Left lung (tissue), 10 donors: ENCODE data around the gene P2RX3. TPM values are rescaled to one million over a fixed set of nuclear protein-coding genes. Genes with fewer than 3 reads are reported as not detected.
"Not testable (repeated sequence)": the region's sequence is repeated elsewhere in the genome, so short reads cannot be mapped to it uniquely, and the experiment has no call there.

ENCODE experiments used
- ATAC-seq: fragments of 200-7000 bp; cut with Tn5 transposase; one replicate; pipeline ENCODE4 v1.9.1; 2020; ENCODE audit warnings: moderate library complexity
- DNase-seq, 4 donors: peaks; one replicate each; pipeline ENCODE4 v3.0.0-alpha.2; 2013 to 2020
- H3K27ac ChIP-seq, 2 donors: fragments of 200-600 bp; sonication (generic) in 1 of 2; one replicate each; pipeline versions ENCODE4 v1.5.0 to v1.8.0; 2020 to 2021
- H3K27me3 ChIP-seq, 2 donors: fragments of 200-600 bp; sonication (generic) in 1 of 2; one replicate each; pipeline versions ENCODE4 v1.5.0 to v1.8.0; 2020 to 2021
- H3K36me3 ChIP-seq, 2 donors: fragments of 200-600 bp; sonication (generic) in 1 of 2; one replicate each; pipeline versions ENCODE4 v1.5.0 to v1.8.0; 2020 to 2021
- H3K4me1 ChIP-seq, 2 donors: fragments of 200-600 bp; one replicate each; pipeline ENCODE4 v1.8.0; 2021
- H3K4me3 ChIP-seq, 2 donors: fragments of 200-600 bp; sonication (generic) in 1 of 2; one replicate each; pipeline versions ENCODE4 v1.5.0 to v1.8.0; 2020 to 2021; ENCODE audit warnings: mild to moderate bottlenecking in 1 of 2
- H3K9me3 ChIP-seq, 2 donors: fragments of 200-600 bp; sonication (generic) in 1 of 2; one replicate each; pipeline versions ENCODE4 v1.5.0 to v1.8.0; 2020 to 2021
- intact Hi-C, 2 donors: fragments of 100-400 bp; cut with DNase I; formaldehyde crosslinking; loops; one replicate each; pipeline versions ENCODE4 v1.11.2 to v1.14.2; 2022
- polyA plus RNA-seq, 6 donors: library from polyadenylated mRNA; unstranded; fragments of 120-200 nt; gene quantifications; one replicate each; pipeline ENCODE4 v1.2.1, GENCODE V29; 2013; ENCODE audit not compliant: insufficient read length in 6 of 6
- total RNA-seq, 2 donors: library from RNA; stranded (reverse); fragmentation: NEBNext Ultra II Directional; extraction: Animal tissue kit (Norgen Biotek cat#: 25700); gene quantifications; one replicate each; pipeline ENCODE4 v1.2.1, GENCODE V29; 2021
- TF ChIP-seq, protein P1 (sequence below), 2 donors: fragments of 200-600 bp; sonication (generic) in 1 of 2; IDR thresholded peaks; one replicate each; pipeline versions ENCODE4 v1.5.0 to v1.8.0; 2021; ENCODE audit warnings: antibody characterized with exemption in 2 of 2
- donor health status: DM: no; HTN: yes; CAD: no.
- donor health status: DM: no; HTN: no; CAD: no.

The P2RX3 gene
- total and polyA plus RNA-seq, 8 donors: 0.17 to 0.58 (median 0.28) TPM; not detected in 2

- Histone ChIP-seq H3K27me3 (no peaks in the 10 kb centered on the region), H3K4me1 (peaks cover 9 to 25% of the 10 kb centered on the region in 2 donors), H3K27ac (no peak overlapping the region), H3K9me3 (no peaks in the 10 kb centered on the region), H3K36me3 (peaks cover 0 to 61% of the 10 kb centered on the region in 2 donors), H3K4me3 (no peak overlapping the region)
- TF ChIP-seq, protein P1, sequence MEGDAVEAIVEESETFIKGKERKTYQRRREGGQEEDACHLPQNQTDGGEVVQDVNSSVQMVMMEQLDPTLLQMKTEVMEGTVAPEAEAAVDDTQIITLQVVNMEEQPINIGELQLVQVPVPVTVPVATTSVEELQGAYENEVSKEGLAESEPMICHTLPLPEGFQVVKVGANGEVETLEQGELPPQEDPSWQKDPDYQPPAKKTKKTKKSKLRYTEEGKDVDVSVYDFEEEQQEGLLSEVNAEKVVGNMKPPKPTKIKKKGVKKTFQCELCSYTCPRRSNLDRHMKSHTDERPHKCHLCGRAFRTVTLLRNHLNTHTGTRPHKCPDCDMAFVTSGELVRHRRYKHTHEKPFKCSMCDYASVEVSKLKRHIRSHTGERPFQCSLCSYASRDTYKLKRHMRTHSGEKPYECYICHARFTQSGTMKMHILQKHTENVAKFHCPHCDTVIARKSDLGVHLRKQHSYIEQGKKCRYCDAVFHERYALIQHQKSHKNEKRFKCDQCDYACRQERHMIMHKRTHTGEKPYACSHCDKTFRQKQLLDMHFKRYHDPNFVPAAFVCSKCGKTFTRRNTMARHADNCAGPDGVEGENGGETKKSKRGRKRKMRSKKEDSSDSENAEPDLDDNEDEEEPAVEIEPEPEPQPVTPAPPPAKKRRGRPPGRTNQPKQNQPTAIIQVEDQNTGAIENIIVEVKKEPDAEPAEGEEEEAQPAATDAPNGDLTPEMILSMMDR (IDR thresholded peaks at IDR 0.05): no peak
- no peak for DNase-seq
- intact Hi-C loops: no loop called here
- ATAC-seq: no peak
Observed at GRCh38 chr11:57332694-57333440, 5.3 kb upstream of the P2RX3 start.

DNA sequence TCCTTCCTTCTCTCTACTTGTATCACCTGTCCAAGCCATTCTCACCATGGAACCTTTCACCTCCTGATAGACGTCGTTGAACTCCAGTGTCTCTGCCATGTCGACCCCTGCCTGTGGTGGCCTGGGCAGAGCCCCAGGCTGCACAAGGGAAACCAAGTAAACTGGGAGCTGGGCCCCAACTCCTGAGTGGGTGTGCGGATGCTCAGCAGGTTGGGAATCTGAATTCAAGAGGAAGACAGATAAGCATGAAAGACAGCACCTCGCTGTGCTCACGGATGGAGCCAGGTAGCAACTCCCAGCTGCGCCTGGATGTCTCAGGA is 3.2 kb upstream of the P2RX3 start:
- Histone ChIP-seq H3K4me1 (peaks cover 9 to 25% of the 10 kb centered on the region in 2 donors), H3K27ac (peak overlapping the region; percentile 76 to 84), H3K27me3 (no peaks in the 10 kb centered on the region), H3K36me3 (peaks cover 0 to 39% of the 10 kb centered on the region in 2 donors), H3K9me3 (no peaks in the 10 kb centered on the region), H3K4me3 (peak overlapping the region; percentile 64 to 76)
- intact Hi-C loops: no loop called here
- TF ChIP-seq, protein P1 (IDR thresholded peaks at IDR 0.05): no peak
- DNase-seq: no peak
- ATAC-seq: no peak

DNA sequence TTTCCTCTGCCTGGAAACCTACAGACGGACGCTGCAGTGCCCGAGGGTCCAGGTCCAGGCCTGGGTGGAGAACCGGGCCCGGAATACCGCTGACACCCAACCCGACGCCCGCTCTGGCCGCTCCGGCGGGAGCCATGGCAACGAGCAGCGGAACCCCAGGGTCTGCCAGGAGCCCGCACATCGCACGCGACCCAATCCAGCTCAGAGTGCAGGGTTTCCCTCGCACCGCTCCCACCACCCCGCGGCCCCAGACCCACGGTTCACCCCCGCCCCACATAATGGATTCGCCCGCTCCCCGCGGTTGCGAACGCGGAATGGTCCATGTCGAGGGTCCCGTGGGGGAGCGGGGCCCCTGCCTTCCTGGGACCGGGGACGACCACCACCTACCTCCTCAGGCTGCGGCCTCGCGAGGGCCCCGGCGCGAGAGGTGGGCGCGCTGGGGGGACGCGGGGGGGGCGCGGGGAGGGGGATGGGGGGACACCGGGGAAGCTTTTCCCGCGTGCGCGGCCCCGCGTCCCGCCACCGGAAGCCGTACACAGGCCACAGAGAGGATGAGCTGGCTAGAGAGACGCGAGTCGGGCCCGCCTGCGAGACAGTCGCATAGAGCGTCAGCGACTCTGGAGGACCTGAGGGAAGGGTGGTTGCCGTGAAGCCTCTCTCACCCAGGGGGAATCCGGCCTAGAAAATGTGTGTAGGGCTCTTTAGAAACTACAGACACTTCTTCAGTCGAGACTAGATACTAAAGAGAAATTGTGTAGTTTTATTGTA is 2.6 kb upstream of the P2RX3 start, which contains the start of gene SSRP1:
Gene SSRP1, minus strand, starts transcription at position 550 of the 768 bp plus-strand sequence. CDS start 771 bp downstream, outside the sequence.
- intact Hi-C loops: no loop called here
- Histone ChIP-seq H3K27me3 (no peaks in the 10 kb centered on the region), H3K36me3 (peaks cover 0 to 34% of the 10 kb centered on the region in 2 donors), H3K4me1 (peaks cover 9 to 25% of the 10 kb centered on the region in 2 donors), H3K4me3 (peak within 1 kb of the TSS; percentile 64 to 76), H3K9me3 (no peaks in the 10 kb centered on the region), H3K27ac (peak within 1 kb of the TSS; percentile 76 to 84)
- DNase-seq: peak; percentile 77 to 97 (median 91)
- TF ChIP-seq, protein P1 (IDR thresholded peaks at IDR 0.05): no peak
- ATAC-seq: peak; percentile 99

GRCh38 chr11:57336111-57336666 is 2.0 kb upstream of the P2RX3 start:
- DNase-seq (peak in 1 of 4 donors; percentile 29), ATAC-seq (no peak)
- H3K27me3 ChIP-seq: no peaks in the 10 kb centered on the region
- peak overlapping the region; percentile 76 to 84 for H3K27ac ChIP-seq
- peaks cover 0 to 27% of the 10 kb centered on the region in 2 donors for H3K36me3 ChIP-seq
- TF ChIP-seq, protein P1 (IDR thresholded peaks at IDR 0.05): no peak
- no peaks in the 10 kb centered on the region for H3K9me3 ChIP-seq
- H3K4me3 ChIP-seq: peak overlapping the region; percentile 64 to 76
- H3K4me1 ChIP-seq: peaks cover 9 to 25% of the 10 kb centered on the region in 2 donors
- intact Hi-C loops: no loop called here

DNA sequence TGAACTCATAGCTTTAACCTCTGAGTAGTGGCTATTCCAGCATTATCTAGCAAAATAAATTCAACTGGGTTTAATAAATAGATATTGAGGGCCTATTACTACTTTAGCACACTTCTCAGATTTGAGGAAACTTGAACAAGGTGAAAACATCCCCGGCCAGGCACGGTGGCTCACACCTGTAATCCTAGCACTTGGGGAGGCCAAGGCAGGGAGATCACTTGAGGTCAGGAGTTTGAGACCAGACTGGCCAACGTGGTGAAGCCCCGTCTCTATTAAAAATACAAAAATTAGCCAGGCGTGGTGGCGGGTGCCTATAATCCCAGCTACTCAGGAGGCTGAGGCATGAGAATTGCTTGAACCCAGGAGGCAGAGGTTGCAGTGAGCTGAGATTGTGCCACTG is 1.3 kb upstream of the P2RX3 start:
- ATAC-seq, H3K27me3 ChIP-seq, intact Hi-C loops, H3K9me3 ChIP-seq, H3K27ac ChIP-seq, DNase-seq, H3K4me3 ChIP-seq: not testable (repeated sequence)
- H3K4me1 ChIP-seq: peaks cover 9 to 25% of the 10 kb centered on the region in 2 donors
- peaks cover 0 to 21% of the 10 kb centered on the region in 2 donors for H3K36me3 ChIP-seq
